Neural cell (in vitro differentiated cells): ENCODE data around the gene ILF3. TPM values are rescaled to one million over a fixed set of nuclear protein-coding genes. Genes with fewer than 3 reads are reported as not detected.

Source experiments
- H2AFZ ChIP-seq: fragments of 200-600, 300-800 bp; sonication (generic), shearing (Covaris generic); 2 replicates; pipeline ENCODE4 v1.6.0; 2014; ENCODE audit warnings: low read depth, mild to moderate bottlenecking, antibody characterized with exemption, low read length, moderate library complexity
- H3F3A ChIP-seq: fragments of 200-600 bp; shearing (Covaris generic); 2 replicates; pipeline ENCODE4 v1.6.1; 2016; ENCODE audit warnings: mild to moderate bottlenecking, moderate library complexity, mixed read lengths, antibody characterized with exemption, low read length; ENCODE audit not compliant: insufficient read depth, poor library complexity, severe bottlenecking
- H3K27ac ChIP-seq: fragments of 200-600, 300-800 bp; sonication (generic), shearing (Covaris generic); 2 replicates; pipeline ENCODE4 v1.5.1; 2014; ENCODE audit warnings: mild to moderate bottlenecking, low read length, moderate library complexity
- H3K27me3 ChIP-seq: fragments of 300-800, 200-600 bp; sonication (generic), shearing (Covaris generic); 2 replicates; pipeline ENCODE4 v1.6.0; 2014; ENCODE audit warnings: mild to moderate bottlenecking, low read depth, low read length, moderate library complexity; ENCODE audit not compliant: insufficient read depth
- H3K36me3 ChIP-seq: fragments of 300-800, 200-600 bp; sonication (generic), shearing (Covaris generic); 2 replicates; pipeline ENCODE4 v1.5.1; 2014; ENCODE audit warnings: mild to moderate bottlenecking, antibody characterized with exemption, low read length, moderate library complexity; ENCODE audit not compliant: insufficient read depth
- H3K4me2 ChIP-seq: fragments of 300-800, 200-600 bp; sonication (generic), shearing (Covaris generic); 2 replicates; pipeline ENCODE4 v1.6.0; 2014; ENCODE audit warnings: mild to moderate bottlenecking, low read length
- H3K4me3 ChIP-seq: fragments of 300-800, 200-600 bp; sonication (generic), shearing (Covaris generic); 2 replicates; pipeline ENCODE4 v1.5.1; 2014; ENCODE audit warnings: mild to moderate bottlenecking, low read length, moderate library complexity
- H3K79me2 ChIP-seq: fragments of 200-600 bp; shearing (Covaris generic); replicated peaks from 2 replicates; pipeline ENCODE4 v1.6.0; 2014; ENCODE audit warnings: mild to moderate bottlenecking, low read length, moderate library complexity; ENCODE audit not compliant: insufficient read depth
- H3K9ac ChIP-seq: fragments of 300-800, 200-600 bp; sonication (generic), shearing (Covaris generic); 2 replicates; pipeline ENCODE4 v1.6.1; 2016; ENCODE audit warnings: mild to moderate bottlenecking, low read length, mixed read lengths
- H3K9me2 ChIP-seq: fragments of 200-600 bp; shearing (Covaris generic); 2 replicates; pipeline ENCODE4 v1.6.1; 2016; ENCODE audit warnings: mild to moderate bottlenecking, low read length, mixed read lengths; ENCODE audit not compliant: insufficient read depth
- H3K9me3 ChIP-seq: fragments of 200-600, 300-800 bp; sonication (generic), shearing (Covaris generic); 2 replicates; pipeline ENCODE4 v1.6.1; 2016; ENCODE audit warnings: mild to moderate bottlenecking, mixed run types, low read length, moderate library complexity, mixed read lengths
- H4K20me1 ChIP-seq: fragments of 200-600 bp; shearing (Covaris generic); 2 replicates; pipeline ENCODE4 v1.6.1; 2016; ENCODE audit warnings: mild to moderate bottlenecking, mixed run types; ENCODE audit not compliant: insufficient read depth
- EZH2 ChIP-seq: fragments of 200-600, 300-800 bp; shearing (Covaris generic), sonication (generic); IDR thresholded peaks from 2 replicates; pipeline ENCODE4 v1.6.1; 2014; ENCODE audit warnings: antibody characterized with exemption, low read length, borderline replicate concordance, mild to moderate bottlenecking; ENCODE audit not compliant: insufficient read depth, poor library complexity, severe bottlenecking
- MXI1 ChIP-seq: fragments of 450-650 bp; conservative IDR thresholded peaks from 2 replicates; pipeline ENCODE4 v1.6.1; 2014; ENCODE audit warnings: antibody characterized with exemption, mild to moderate bottlenecking; ENCODE audit not compliant: poor library complexity, severe bottlenecking
- POLR2AphosphoS5 ChIP-seq: IDR thresholded peaks from 2 replicates; pipeline ENCODE4 v1.6.1; 2012
- RAD21 ChIP-seq: fragments of 450-650 bp; conservative IDR thresholded peaks from 2 replicates; pipeline ENCODE4 v1.6.1; 2014; ENCODE audit warnings: antibody characterized with exemption, mild to moderate bottlenecking, moderate library complexity
- SMC3 ChIP-seq: fragments of 450-650 bp; conservative IDR thresholded peaks from 2 replicates; pipeline ENCODE4 v1.6.1; 2014; ENCODE audit warnings: antibody characterized with exemption, mild to moderate bottlenecking, moderate library complexity; ENCODE audit not compliant: poor library complexity
- TAF1 ChIP-seq: IDR thresholded peaks from 2 replicates; pipeline ENCODE4 v1.6.1; 2012; ENCODE audit warnings: low read depth
- polyA plus RNA-seq: library from polyadenylated mRNA; depleted of rRNA; stranded (reverse); fragments of >200 nt; gene quantifications from 2 replicates; pipeline ENCODE4 v1.2.3, GENCODE V29; 2014
- TF ChIP-seq, protein P1 (sequence below): IDR thresholded peaks from 2 replicates; pipeline ENCODE4 v1.6.1; 2012; ENCODE audit warnings: borderline replicate concordance
- TF ChIP-seq, protein P2 (sequence below): fragments of 450-650 bp; IDR thresholded peaks from 2 replicates; pipeline ENCODE4 v1.5.1; 2014; ENCODE audit warnings: antibody characterized with exemption, mild to moderate bottlenecking, moderate library complexity; ENCODE audit not compliant: poor library complexity, severe bottlenecking

Gene ILF3
- polyA plus RNA-seq, 1 donor from 2014 or later: 464 TPM

DNA sequence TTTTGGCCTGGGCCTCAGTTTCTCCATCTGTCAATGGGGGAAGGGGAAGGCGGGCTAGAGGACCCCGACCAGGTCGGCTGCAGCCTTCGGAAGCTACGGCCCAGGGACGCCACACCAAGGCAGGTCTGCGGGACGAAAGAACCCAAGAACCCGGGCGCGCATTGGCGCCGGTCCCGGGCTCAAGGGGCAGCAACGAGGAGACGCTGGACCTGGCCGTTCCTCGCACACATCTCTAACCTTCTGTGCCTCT is 739 bp upstream of the ILF3 start:
- Histone ChIP-seq H3K36me3 (no peaks in the 10 kb centered on the region), H4K20me1 (no peaks in the 10 kb centered on the region), H3F3A (peaks cover 3% of the 10 kb centered on the region), H3K27me3 (no peaks in the 10 kb centered on the region), H3K9me2 (no peaks in the 10 kb centered on the region), H3K4me3 (peak overlapping the region; percentile 77), H3K4me2 (peak overlapping the region; percentile 94), H3K9me3 (no peaks in the 10 kb centered on the region), H3K27ac (peak overlapping the region; percentile 97), H2AFZ (peak overlapping the region; percentile 77), H3K9ac (peak overlapping the region; percentile 95), H3K79me2 (peaks cover 43% of the 10 kb centered on the region)
- TF ChIP-seq SMC3 (no peak), MXI1 (no peak), EZH2 (no peak), TAF1 (peak; percentile 49), RAD21 (peak; percentile 25)
- TF ChIP-seq, protein P1, sequence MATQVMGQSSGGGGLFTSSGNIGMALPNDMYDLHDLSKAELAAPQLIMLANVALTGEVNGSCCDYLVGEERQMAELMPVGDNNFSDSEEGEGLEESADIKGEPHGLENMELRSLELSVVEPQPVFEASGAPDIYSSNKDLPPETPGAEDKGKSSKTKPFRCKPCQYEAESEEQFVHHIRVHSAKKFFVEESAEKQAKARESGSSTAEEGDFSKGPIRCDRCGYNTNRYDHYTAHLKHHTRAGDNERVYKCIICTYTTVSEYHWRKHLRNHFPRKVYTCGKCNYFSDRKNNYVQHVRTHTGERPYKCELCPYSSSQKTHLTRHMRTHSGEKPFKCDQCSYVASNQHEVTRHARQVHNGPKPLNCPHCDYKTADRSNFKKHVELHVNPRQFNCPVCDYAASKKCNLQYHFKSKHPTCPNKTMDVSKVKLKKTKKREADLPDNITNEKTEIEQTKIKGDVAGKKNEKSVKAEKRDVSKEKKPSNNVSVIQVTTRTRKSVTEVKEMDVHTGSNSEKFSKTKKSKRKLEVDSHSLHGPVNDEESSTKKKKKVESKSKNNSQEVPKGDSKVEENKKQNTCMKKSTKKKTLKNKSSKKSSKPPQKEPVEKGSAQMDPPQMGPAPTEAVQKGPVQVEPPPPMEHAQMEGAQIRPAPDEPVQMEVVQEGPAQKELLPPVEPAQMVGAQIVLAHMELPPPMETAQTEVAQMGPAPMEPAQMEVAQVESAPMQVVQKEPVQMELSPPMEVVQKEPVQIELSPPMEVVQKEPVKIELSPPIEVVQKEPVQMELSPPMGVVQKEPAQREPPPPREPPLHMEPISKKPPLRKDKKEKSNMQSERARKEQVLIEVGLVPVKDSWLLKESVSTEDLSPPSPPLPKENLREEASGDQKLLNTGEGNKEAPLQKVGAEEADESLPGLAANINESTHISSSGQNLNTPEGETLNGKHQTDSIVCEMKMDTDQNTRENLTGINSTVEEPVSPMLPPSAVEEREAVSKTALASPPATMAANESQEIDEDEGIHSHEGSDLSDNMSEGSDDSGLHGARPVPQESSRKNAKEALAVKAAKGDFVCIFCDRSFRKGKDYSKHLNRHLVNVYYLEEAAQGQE: peak; percentile 93
- TF ChIP-seq, protein P2, sequence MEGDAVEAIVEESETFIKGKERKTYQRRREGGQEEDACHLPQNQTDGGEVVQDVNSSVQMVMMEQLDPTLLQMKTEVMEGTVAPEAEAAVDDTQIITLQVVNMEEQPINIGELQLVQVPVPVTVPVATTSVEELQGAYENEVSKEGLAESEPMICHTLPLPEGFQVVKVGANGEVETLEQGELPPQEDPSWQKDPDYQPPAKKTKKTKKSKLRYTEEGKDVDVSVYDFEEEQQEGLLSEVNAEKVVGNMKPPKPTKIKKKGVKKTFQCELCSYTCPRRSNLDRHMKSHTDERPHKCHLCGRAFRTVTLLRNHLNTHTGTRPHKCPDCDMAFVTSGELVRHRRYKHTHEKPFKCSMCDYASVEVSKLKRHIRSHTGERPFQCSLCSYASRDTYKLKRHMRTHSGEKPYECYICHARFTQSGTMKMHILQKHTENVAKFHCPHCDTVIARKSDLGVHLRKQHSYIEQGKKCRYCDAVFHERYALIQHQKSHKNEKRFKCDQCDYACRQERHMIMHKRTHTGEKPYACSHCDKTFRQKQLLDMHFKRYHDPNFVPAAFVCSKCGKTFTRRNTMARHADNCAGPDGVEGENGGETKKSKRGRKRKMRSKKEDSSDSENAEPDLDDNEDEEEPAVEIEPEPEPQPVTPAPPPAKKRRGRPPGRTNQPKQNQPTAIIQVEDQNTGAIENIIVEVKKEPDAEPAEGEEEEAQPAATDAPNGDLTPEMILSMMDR: no peak

DNA sequence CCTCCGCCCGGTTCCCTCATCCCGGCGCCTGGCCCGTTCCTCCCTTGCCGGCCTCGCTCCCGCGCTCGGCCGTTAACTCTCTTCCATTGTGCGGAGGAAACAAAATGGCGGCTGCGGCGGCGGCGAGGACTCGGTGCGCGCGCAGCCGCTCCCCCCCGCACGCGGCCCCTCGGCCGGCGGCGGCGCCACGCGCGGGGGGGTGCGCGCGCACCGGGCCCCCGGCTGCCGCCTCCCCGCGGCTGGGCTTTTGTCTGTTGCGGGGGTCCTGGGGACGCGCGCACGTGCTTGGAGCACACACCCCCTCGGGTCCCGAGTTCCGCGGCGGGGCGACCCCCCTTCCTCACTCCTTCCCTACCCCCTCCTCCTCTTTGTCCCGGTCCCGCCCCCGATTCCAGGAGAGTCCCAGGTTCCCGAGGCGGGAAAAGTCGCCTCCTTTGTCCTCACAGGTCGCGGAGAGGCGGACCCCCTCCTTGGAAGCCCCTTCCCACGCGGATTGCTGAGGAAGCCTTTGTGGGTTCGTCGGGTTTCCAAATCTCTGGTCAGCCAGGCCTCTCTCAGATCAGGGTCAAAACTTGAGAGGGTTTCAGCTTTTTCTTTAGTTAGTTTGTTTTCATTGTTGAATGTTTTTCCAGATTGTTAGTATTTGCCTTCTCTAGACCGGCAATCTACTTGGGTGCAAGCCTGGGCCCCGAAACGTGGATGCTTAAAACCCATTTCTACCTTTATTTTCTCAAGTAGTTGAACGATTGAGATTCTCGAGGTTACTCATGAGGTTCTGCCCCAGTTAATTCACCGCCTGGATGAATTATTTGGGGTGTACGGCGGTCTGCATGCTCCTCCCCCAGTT is 687 bp downstream of the ILF3 start:
- H4K20me1 ChIP-seq: peaks cover 5% of the 10 kb centered on the region

More for the DNA sequence above, 687 bp downstream of the ILF3 start:
- Histone ChIP-seq H2AFZ (peak overlapping the region; percentile 8), H3K27me3 (no peaks in the 10 kb centered on the region), H3K27ac (peak overlapping the region; percentile 98), H3K36me3 (no peaks in the 10 kb centered on the region), H3K4me2 (peak overlapping the region; percentile 97), H3K79me2 (peaks cover 56% of the 10 kb centered on the region), H3K9me3 (no peaks in the 10 kb centered on the region), H3K9me2 (no peaks in the 10 kb centered on the region), H3F3A (peaks cover 3% of the 10 kb centered on the region), H3K9ac (peak overlapping the region; percentile 100), H3K4me3 (peak overlapping the region; percentile 77)
- TF ChIP-seq RAD21 (no peak), MXI1 (peak; percentile 69), TAF1 (peak; percentile 10), POLR2AphosphoS5 (no peak)
- TF ChIP-seq, protein P1: peak; percentile 73
